ENCODE results near the gene CRK.

CRK gene

DNA sequence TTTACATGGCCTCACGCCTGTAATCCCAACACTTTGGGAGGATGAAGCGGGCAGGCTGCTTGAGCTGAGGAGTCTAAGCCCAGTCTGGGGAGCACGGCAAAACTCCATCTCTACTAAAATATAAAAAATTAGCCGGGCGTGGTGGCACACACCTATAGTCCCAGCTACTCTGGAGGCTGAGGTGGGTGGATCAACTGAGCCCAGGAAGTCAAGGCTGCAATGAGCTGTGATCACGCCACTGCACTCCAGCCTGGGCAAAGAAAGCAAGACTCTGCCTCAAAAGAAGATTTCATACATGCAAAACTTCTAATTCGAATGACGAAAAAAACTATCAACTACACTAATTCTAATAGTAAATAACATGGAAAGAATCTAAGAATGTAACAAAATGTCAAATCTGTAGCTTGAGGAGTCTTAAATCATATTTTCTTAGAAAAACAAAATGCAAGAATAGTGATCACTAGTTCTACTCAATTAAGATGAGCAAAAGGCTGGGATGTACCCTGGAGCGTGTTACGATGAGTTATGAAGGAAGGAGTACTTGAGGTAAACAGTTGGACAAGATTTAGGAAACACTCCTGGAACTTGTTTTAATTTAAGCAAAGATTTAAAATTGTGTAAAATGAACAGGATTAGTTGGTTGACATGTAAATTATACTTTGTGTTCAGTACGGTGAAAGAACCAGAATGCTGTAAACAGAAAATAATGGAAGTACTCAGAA is 76.7 kb downstream of the CRK start:
- TF ChIP-seq, protein P1, sequence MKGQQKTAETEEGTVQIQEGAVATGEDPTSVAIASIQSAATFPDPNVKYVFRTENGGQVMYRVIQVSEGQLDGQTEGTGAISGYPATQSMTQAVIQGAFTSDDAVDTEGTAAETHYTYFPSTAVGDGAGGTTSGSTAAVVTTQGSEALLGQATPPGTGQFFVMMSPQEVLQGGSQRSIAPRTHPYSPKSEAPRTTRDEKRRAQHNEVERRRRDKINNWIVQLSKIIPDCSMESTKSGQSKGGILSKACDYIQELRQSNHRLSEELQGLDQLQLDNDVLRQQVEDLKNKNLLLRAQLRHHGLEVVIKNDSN (IDR thresholded peaks at IDR 0.05): no peak
- no peak for TF ChIP-seq EGR1 (IDR thresholded peaks at IDR 0.05)
- no peak for TF ChIP-seq CEBPB (IDR thresholded peaks at IDR 0.05)
- no peak for TF ChIP-seq TEAD4 (IDR thresholded peaks at IDR 0.05)
- TF ChIP-seq REST (IDR thresholded peaks at IDR 0.05; ENCODE audit: low read depth): no peak
- TF ChIP-seq CREB1 (IDR thresholded peaks at IDR 0.05; ENCODE audit: low read depth): no peak
- no peak for TF ChIP-seq YY1 (IDR thresholded peaks at IDR 0.05; ENCODE audit: low read depth)
- TF ChIP-seq ZBTB7A (IDR thresholded peaks at IDR 0.05; ENCODE audit: low read depth): no peak
- no peak for TF ChIP-seq EP300 (IDR thresholded peaks at IDR 0.05; ENCODE audit: borderline replicate concordance)
- TF ChIP-seq FOXM1 (IDR thresholded peaks at IDR 0.05; ENCODE audit: borderline replicate concordance, low read depth): no peak
- TF ChIP-seq TAF1 (IDR thresholded peaks at IDR 0.05; ENCODE audit: low read depth): no peak
- TF ChIP-seq, protein P2, sequence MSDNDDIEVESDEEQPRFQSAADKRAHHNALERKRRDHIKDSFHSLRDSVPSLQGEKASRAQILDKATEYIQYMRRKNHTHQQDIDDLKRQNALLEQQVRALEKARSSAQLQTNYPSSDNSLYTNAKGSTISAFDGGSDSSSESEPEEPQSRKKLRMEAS (IDR thresholded peaks at IDR 0.05): no peak
- no peak for TF ChIP-seq NFIC (IDR thresholded peaks at IDR 0.05)
- no peak for TF ChIP-seq RAD21 (IDR thresholded peaks at IDR 0.05; ENCODE audit: low read depth)
- no peak for TF ChIP-seq TCF12 (IDR thresholded peaks at IDR 0.05; ENCODE audit: low read depth)

GRCh38 chr17:1377334-1377733 is 78.7 kb downstream of the CRK start:
- no peak for TF ChIP-seq EGR1 (IDR thresholded peaks at IDR 0.05)
- TF ChIP-seq NFIC (IDR thresholded peaks at IDR 0.05): no peak
- no peak for TF ChIP-seq TCF12 (IDR thresholded peaks at IDR 0.05; ENCODE audit: low read depth)
- no peak for TF ChIP-seq TEAD4 (IDR thresholded peaks at IDR 0.05)
- no peak for TF ChIP-seq CEBPB (IDR thresholded peaks at IDR 0.05)
- TF ChIP-seq RAD21 (IDR thresholded peaks at IDR 0.05; ENCODE audit: low read depth): no peak
- no peak for TF ChIP-seq YY1 (IDR thresholded peaks at IDR 0.05; ENCODE audit: low read depth)

GRCh38 chr17:1376061-1376460 is 80.0 kb downstream of the CRK start:
- TF ChIP-seq CEBPB (IDR thresholded peaks at IDR 0.05): no peak
- no peak for TF ChIP-seq TAF1 (IDR thresholded peaks at IDR 0.05; ENCODE audit: low read depth)
- no peak for TF ChIP-seq YY1 (IDR thresholded peaks at IDR 0.05; ENCODE audit: low read depth)
- TF ChIP-seq TCF12 (IDR thresholded peaks at IDR 0.05; ENCODE audit: low read depth): no peak
- no peak for TF ChIP-seq TEAD4 (IDR thresholded peaks at IDR 0.05)

DNA sequence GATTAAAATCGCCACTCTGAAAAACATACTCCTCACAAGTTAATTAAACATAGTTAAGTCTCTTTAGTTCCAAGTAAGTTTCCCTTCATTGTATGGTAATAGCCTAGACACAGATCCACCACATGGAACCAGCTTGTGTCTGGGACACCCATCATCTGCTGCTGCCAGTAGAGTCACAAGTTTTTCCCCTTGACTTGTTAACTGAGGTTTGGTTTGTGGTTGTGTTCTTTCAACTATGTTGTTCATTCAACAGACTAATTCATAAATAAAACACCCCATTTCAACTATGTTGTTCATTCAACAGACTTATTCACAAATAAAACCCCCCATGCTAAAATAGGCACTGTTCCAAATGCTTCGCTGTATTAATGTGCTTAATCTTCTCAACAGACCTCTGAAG is 80.4 kb downstream of the CRK start:
- TF ChIP-seq ZBTB7A (IDR thresholded peaks at IDR 0.05; ENCODE audit: low read depth): no peak
- TF ChIP-seq, protein P1 (IDR thresholded peaks at IDR 0.05): no peak
- no peak for TF ChIP-seq EP300 (IDR thresholded peaks at IDR 0.05; ENCODE audit: borderline replicate concordance)
- no peak for TF ChIP-seq REST (IDR thresholded peaks at IDR 0.05; ENCODE audit: low read depth)
- no peak for TF ChIP-seq NFIC (IDR thresholded peaks at IDR 0.05)

- no peak for TF ChIP-seq RAD21 (IDR thresholded peaks at IDR 0.05; ENCODE audit: low read depth)
- no peak for TF ChIP-seq CREB1 (IDR thresholded peaks at IDR 0.05; ENCODE audit: low read depth)
- TF ChIP-seq REST (IDR thresholded peaks at IDR 0.05; ENCODE audit: low read depth): no peak
- TF ChIP-seq EGR1 (IDR thresholded peaks at IDR 0.05): no peak
- TF ChIP-seq CEBPB (IDR thresholded peaks at IDR 0.05): no peak
- no peak for TF ChIP-seq YY1 (IDR thresholded peaks at IDR 0.05; ENCODE audit: low read depth)
- TF ChIP-seq TCF12 (IDR thresholded peaks at IDR 0.05; ENCODE audit: low read depth): no peak
- TF ChIP-seq, protein P2 (IDR thresholded peaks at IDR 0.05): no peak
Observed at GRCh38 chr17:1374431-1375177, 81.4 kb downstream of the CRK start.

Measured in Ishikawa (cell line).